ENCODE results near the gene BACH2.

BACH2 gene

GRCh38 chr6:90087106-90087833 is 209.4 kb downstream of the BACH2 start:
- H3K27ac ChIP-seq (ENCODE audit: poor library complexity, severe bottlenecking): peak overlapping the region; percentile 95
- peak; percentile 2 for TF ChIP-seq CTCF (IDR thresholded peaks at IDR 0.05; ENCODE audit: poor library complexity, severe bottlenecking)
- H3K9me3 ChIP-seq (ENCODE audit: severe bottlenecking): no peaks in the 10 kb centered on the region
- ATAC-seq (ENCODE audit: low read depth) (peak; percentile 59), DNase-seq (ENCODE audit: low spot score) (no peak)
- no peaks in the 10 kb centered on the region for H3K27me3 ChIP-seq (ENCODE audit: insufficient read depth, poor library complexity, severe bottlenecking)
- H3K4me1 ChIP-seq (ENCODE audit: insufficient read depth, poor library complexity, severe bottlenecking): peaks cover 31% of the 10 kb centered on the region
- no peaks in the 10 kb centered on the region for H3K36me3 ChIP-seq (ENCODE audit: low read depth)
- H3K4me3 ChIP-seq (ENCODE audit: severe bottlenecking): no peak overlapping the region

GRCh38 chr6:90086517-90086916 is 210.1 kb downstream of the BACH2 start:
- H3K9me3 ChIP-seq (ENCODE audit: severe bottlenecking): no peaks in the 10 kb centered on the region
- H3K36me3 ChIP-seq (ENCODE audit: low read depth): no peaks in the 10 kb centered on the region
- peak overlapping the region; percentile 95 for H3K27ac ChIP-seq (ENCODE audit: poor library complexity, severe bottlenecking)
- peaks cover 31% of the 10 kb centered on the region for H3K4me1 ChIP-seq (ENCODE audit: insufficient read depth, poor library complexity, severe bottlenecking)
- ATAC-seq (ENCODE audit: low read depth): peak; percentile 86
- no peak overlapping the region for H3K4me3 ChIP-seq (ENCODE audit: severe bottlenecking)
- H3K27me3 ChIP-seq (ENCODE audit: insufficient read depth, poor library complexity, severe bottlenecking): no peaks in the 10 kb centered on the region
- peak; percentile 79 for DNase-seq (ENCODE audit: low spot score)
- TF ChIP-seq CTCF (IDR thresholded peaks at IDR 0.05; ENCODE audit: poor library complexity, severe bottlenecking): peak; percentile 67

GRCh38 chr6:90083891-90084290 is 212.8 kb downstream of the BACH2 start:
- no peak for TF ChIP-seq CTCF (IDR thresholded peaks at IDR 0.05; ENCODE audit: poor library complexity, severe bottlenecking)
- Histone ChIP-seq H3K9me3 (ENCODE audit: severe bottlenecking) (no peaks in the 10 kb centered on the region), H3K27ac (ENCODE audit: poor library complexity, severe bottlenecking) (no peak overlapping the region), H3K27me3 (ENCODE audit: insufficient read depth, poor library complexity, severe bottlenecking) (no peaks in the 10 kb centered on the region), H3K4me3 (ENCODE audit: severe bottlenecking) (no peak overlapping the region), H3K4me1 (ENCODE audit: insufficient read depth, poor library complexity, severe bottlenecking) (peaks cover 30% of the 10 kb centered on the region), H3K36me3 (ENCODE audit: low read depth) (no peaks in the 10 kb centered on the region)
- DNase-seq (ENCODE audit: low spot score) (no peak), ATAC-seq (ENCODE audit: low read depth) (no peak)

- Histone ChIP-seq H3K9me3 (ENCODE audit: severe bottlenecking) (no peaks in the 10 kb centered on the region), H3K4me1 (ENCODE audit: insufficient read depth, poor library complexity, severe bottlenecking) (peaks cover 21% of the 10 kb centered on the region), H3K27me3 (ENCODE audit: insufficient read depth, poor library complexity, severe bottlenecking) (no peaks in the 10 kb centered on the region), H3K4me3 (ENCODE audit: severe bottlenecking) (no peak overlapping the region), H3K36me3 (ENCODE audit: low read depth) (no peaks in the 10 kb centered on the region), H3K27ac (ENCODE audit: poor library complexity, severe bottlenecking) (no peak overlapping the region)
- ATAC-seq (ENCODE audit: low read depth) (no peak), DNase-seq (ENCODE audit: low spot score) (no peak)
- no peak for TF ChIP-seq CTCF (IDR thresholded peaks at IDR 0.05; ENCODE audit: poor library complexity, severe bottlenecking)
Measured at GRCh38 chr6:90082847-90083246, 213.8 kb downstream of the BACH2 start.

- H3K27ac ChIP-seq (ENCODE audit: poor library complexity, severe bottlenecking): no peak overlapping the region
- no peaks in the 10 kb centered on the region for H3K27me3 ChIP-seq (ENCODE audit: insufficient read depth, poor library complexity, severe bottlenecking)
- no peak overlapping the region for H3K4me3 ChIP-seq (ENCODE audit: severe bottlenecking)
- TF ChIP-seq CTCF (IDR thresholded peaks at IDR 0.05; ENCODE audit: poor library complexity, severe bottlenecking): no peak
- H3K36me3 ChIP-seq (ENCODE audit: low read depth): no peaks in the 10 kb centered on the region
- no peak for DNase-seq (ENCODE audit: low spot score)
- no peak for ATAC-seq (ENCODE audit: low read depth)
- H3K4me1 ChIP-seq (ENCODE audit: insufficient read depth, poor library complexity, severe bottlenecking): peaks cover 2% of the 10 kb centered on the region
- H3K9me3 ChIP-seq (ENCODE audit: severe bottlenecking): no peaks in the 10 kb centered on the region
Measured at GRCh38 chr6:90080876-90081481, 215.7 kb downstream of the BACH2 start.
